Stromal cell of bone marrow (primary cell): Measurements from ENCODE around the gene RAPGEF4.
"Not testable (repeated sequence)": the region's sequence is repeated elsewhere in the genome, so short reads cannot be mapped to it uniquely, and the experiment has no call there.

Experiments used
- DNase-seq: peaks from one replicate; pipeline ENCODE4 v3.0.0-alpha.2; 2012; ENCODE audit warnings: low read depth

The RAPGEF4 gene

DNA sequence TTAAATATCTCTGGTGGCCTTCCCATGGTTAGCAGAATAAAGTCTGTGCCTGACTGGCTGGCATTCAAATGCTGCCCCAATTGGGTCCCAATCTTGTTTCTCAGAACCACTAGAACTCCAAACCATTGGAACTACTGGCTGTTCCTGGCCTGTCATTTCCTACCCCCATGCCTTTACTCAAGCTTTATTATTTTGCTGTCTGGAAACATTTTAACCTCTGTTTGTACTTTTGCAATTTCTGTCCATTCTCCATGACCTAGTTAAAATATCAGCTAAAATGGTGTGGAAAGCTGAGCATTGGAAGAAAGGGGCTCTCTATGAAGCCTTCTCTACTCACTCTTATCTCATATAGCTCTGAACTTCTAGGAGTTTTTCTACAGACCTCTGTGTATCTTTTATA lies 38.7 kb downstream of the RAPGEF4 start:
- no peak for DNase-seq

DNA sequence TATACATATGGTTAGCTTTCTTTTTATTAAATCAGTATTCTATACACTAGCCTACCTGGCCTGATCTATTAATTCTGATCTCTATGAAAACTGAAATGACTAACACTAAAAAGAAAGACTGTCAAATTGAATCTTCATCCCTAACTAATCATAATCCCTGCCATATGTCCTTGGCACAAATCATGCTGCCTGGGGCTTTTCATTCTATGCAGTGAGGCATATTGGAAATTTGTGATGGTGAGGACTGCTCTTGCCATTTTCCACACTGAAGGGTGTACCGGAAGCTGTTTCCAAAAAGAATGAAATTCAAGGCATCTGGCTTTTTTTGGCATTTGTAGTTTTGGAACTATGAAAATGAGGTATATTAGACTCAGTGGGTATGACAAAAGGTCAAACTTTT lies 39.7 kb downstream of the RAPGEF4 start:
- DNase-seq, result no peak

DNA sequence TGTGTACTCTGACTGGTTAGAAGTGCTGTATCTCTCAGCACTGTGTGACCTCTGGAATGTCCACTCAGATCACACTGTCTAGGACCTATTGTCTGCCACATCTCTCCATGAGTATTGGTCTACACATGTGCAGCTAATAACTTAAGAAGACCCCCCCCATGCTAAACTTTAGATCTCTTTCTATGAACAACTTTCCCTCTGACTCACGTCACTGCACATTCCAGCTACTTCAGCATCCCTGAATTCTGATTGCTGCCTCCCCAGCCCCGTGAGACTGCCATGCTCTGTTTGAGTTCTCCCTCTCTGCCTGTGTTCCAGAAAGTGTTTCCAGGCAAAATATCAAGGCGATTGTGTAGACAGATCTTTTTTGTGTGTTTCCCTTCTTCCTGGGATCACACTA lies 41.8 kb downstream of the RAPGEF4 start:
- no peak for DNase-seq

DNA sequence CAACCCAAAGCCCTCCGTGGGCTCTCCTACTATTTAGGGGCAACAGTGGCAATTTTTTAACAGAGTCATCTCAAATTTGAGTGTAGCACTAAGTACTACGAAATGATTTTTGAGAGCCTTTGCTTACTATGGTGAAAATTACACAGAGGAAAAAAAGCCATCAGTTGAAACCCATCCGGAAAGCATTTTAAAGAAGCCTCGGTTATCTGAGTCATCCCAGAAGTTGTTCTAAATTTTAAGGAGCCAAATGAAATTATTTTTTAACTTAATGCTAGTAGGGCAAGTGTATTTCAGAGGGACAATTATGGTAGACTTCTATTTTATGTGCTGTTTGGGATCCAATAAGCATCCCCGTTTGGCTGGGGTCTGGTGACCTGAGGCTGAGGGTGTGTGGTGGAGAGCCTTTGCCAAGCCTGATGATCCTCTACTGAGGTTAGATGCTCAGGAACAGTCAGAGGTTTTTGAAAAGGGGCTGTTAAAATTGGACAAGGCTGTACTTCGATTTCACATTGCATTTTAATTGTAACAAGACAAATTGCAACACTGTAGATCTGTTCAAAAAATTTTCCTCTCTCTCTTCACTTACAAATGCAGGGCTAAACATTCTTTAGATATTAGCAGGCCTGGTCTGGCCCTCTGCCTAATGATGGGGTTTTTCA lies 47.0 kb downstream of the RAPGEF4 start:
- DNase-seq, result no peak

DNA sequence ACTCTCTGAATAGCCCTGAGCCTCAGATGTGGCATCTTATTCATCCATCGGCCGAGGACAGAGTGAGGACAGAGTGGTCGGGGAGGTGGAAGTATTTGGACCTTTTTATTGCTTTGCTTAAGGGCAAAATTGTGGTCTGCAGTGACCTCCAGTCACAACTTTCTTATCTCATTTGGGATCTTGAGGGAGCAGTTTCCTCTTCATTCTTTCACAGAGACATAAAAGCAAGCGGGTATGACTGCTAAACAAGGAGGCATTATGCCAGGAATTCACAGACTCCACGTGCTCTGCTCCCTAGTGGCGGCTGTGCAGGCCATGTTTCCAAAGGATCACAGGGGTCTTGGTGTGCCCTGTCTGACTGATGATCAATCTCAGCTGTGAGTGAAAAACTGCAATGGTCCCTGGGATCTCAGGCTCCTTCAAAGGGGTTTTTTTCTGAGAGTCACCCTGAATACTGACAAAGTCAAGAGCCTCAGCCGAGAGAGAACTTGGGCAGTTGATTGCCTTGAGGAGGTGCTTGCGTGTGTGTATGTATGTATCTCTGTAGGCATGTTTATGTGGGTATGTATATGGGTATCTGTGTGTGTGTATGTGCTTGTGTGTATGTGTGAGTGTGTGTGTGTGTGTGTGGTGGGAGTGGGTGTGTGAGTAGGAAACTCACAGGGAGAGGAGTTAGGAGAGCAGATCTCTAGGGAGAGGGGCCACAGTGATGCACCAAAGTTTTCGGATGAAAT lies 47.7 kb downstream of the RAPGEF4 start:
- DNase-seq, result peak; percentile 80

DNA sequence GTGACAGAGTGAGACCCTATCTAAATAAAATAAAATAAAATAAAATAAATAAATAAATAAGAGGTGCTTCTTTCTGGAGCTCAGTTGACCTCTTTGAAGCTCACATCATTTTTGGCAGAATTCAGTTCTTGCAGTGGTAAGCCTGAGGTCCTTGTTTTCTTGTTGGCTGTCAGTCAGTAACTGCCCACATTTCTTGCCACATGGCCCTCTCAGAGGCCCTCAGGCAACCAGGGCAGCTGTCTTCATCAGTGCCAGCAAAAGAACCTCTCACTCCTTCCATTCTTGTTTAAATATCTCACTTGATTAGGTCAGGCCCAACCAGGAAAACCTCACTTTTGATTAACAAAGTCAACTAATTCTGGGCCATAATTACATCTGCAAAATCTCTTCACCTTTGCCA lies 53.2 kb downstream of the RAPGEF4 start:
- no peak for DNase-seq

DNA sequence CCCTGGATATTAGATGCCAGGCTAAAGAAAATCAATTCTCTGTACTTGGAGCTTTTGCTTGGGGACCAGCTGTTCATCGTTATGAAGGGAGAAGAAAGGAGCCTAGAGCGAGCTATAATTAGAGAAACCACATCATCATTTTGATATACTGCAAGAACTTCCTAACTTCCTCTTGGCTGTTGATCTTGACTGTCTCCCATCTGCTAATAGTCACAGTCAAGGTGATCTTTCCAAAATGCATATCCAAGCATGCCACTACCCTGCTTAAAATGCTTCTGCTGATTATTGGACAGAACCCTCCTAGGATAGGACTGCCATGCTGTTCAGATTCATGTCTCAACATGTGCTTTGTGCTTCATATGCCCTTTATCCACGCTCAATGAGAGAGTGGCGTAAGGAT lies 54.8 kb downstream of the RAPGEF4 start:
- no peak for DNase-seq

DNA sequence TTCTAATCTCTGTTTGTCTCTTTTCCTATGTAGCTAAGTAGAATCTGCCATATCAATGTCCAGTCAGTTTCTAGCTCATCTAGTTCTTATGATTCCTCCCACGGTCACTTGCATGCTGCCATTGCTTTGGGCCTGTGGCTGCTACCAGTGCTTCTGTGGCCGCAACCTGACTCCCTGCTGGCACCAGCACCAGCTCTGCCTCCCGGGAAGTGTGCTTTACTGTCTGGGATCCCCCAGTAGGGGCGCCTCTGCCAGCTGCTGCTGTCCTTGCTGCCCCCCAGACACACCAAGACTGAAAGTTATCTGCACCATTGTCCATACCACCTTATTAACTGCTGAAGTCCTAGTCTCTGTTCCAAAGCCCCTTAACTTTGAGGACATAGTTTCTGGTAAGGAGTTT lies 56.3 kb downstream of the RAPGEF4 start:
- DNase-seq, result no peak

DNA sequence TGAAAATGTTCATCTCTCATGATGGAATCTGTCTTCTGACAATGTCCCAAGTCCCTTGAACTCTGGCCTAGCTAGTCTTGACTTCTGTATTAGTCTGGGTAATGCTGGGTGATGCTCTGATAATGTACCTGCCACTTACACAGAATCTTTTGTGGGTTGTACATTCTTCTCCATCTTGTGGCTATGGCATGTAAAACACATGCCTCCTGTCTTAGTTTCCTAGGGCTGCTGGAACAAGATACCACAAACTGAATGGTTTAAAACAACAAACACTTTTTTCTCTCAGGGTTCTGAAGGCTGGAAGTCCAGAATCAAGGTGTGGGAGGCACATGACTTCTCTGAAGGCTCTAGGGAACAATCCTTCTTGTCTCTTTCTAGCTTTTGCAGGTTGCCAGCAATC lies 57.1 kb downstream of the RAPGEF4 start:
- no peak for DNase-seq

DNA sequence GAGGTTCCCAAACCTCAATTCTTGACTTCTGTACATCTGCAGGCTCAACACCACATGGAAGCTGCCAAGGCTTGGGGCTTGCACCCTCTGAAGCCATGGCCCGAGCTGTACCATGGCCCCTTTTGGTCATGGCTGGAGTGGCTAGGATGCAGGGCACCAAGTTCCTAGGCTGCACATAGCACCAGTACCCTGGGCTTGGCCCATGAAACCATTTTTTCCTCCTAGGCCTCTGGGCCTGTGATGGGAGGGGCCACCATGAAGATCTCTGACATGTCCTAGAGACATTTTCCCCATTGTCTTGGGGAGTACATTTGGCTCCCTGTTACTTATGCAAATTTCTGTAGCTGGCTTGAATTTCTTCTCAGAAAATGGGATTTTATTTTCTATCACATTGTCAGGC lies 67.7 kb downstream of the RAPGEF4 start:
- not testable (repeated sequence) for DNase-seq

DNA sequence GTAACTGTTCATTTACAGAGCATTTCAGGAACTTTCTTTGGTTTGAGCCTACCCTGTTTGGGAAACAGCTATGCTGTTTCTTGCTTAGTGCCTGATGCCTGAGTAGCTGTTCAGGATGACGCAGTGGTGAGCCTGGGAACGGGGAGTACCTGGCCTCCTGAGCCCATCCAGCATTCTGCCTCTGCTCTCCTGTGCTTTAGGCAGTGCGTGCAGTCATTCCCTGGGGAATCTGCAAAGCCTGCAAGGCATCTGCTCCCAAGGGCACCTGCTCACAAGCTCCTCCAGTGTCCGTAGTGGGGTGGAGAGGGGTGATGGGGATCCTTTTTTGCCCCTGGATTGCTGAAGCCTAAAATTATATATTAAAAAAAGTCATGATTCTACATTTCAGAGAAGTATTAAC lies 68.8 kb downstream of the RAPGEF4 start:
- no peak for DNase-seq

DNA sequence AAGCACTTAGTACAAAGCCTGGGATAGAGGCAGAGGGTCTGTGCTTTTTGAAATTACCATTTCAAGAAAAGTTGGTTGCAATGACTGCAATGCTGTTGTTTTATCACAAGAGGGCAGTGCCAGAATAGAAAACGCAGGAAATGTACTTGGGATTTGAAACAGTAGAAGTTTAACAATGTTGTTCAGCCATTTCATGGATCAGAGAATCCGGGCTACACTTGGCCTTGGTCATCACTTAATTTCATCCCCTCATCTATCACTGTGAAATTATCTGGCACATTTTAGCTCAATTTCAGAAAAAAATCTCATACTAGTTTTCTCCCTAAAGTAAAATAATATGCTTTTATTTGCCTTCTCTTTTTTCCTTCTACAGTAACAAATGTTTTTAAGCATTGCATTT lies 70.8 kb downstream of the RAPGEF4 start:
- DNase-seq, result no peak

DNA sequence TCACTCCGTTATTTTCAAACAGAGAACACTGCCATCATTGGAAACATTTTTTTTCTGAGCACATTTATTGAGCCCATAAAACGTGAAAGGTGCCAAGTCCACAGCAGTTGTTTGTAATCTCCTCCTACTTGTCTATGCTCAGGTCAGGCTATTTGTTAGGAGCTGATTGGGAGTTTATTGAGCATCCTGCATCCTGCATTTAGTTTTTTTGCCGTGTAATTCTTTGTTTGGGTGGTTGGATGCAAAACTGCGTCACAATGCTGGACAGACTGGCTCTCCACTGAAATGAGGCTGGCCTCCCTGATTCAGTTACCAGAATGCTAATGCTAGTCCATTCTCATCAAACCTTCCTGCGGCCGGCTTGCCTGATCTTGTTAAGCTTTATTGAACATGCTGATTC lies 71.4 kb downstream of the RAPGEF4 start:
- no peak for DNase-seq

DNA sequence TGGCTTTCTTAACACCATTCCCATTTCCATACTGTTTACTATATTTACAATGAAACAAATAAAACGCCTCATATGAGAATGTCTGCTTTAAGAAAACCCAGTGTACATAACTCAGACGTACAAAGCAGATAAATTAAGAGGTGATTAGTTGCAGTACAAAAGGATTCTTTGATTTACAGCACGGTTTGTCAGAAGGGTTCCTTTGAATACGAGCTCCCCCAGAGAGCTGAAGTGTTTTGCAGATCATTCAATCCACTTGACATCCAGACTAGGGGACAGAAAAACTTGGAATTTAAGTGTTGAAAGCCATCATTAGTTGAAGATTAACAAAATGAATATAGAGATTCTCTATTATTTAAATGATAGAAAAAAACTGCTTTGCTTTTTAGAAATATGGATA lies 72.5 kb downstream of the RAPGEF4 start:
- DNase-seq, result no peak

DNA sequence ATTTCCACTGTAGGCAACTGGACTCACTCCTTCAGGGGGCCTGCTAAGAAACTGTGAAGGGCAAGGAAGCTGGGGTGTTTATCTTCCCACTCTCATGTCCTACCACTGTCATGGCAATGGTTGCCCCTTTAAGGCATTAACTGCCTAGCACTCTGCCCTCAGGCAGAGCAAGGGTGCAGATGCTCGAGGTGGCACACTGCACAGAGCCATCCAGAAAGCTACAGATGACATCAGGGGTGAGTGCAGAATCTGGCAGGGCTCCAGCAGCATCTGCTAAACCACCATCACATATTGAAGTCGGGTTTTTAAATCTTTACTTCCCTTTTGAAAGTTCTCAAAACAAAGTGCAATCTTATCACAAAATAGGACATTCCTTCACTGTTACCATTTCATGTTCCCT lies 75.4 kb downstream of the RAPGEF4 start:
- DNase-seq, result no peak

DNA sequence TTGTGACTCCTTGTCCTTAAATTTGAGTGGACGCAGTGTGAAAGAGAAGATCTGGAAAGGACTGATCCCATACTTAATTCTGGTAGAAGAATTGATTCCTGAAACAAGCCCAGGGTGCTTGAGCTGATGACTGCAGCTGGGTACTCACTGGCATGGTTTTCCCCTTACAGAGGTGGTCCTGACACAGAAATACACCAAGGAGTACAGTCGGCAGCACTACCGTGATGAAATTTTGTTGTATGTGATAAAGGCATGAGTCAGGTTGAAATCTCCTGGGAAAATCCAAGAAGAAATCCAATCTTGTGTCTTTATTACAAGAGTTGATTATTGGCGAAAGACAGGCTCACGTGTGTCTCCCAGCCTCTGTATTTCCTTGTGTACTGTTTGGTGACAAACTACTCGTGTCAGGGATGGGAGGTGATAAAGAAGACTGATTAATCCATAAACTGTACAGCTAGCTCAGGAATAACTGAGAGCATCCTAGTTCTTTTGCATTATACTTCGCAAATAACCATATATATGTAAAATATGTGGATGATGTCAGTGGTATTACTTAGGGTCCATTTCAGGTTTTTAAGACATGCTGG lies 76.6 kb downstream of the RAPGEF4 start:
- no peak for DNase-seq

DNA sequence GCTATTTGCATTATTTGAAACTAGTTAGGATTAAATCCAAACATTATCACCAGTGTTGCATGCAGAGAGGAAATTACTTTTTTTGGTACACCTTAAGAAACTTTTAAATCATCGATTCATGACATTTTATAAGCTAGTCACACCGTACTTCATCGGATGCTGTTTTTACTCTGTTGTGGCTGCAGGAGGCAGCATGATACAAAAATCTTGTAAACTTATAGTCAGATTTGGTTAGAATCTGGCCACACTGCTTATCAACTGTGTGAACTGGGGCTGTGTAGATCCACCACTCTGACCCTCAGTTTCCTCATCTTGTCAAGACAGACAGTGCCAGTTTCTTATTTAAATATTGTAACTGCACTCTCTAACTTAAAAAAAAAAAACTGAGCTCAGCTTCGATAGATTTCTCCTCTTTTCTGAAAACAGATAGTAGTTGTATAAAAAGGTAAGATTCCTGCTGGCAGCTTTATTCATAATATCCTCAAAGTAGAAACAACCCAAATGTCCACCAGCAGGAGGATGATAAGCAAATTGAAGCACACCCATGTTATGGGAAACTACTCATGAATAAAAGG lies 77.8 kb downstream of the RAPGEF4 start:
- DNase-seq, result no peak

DNA sequence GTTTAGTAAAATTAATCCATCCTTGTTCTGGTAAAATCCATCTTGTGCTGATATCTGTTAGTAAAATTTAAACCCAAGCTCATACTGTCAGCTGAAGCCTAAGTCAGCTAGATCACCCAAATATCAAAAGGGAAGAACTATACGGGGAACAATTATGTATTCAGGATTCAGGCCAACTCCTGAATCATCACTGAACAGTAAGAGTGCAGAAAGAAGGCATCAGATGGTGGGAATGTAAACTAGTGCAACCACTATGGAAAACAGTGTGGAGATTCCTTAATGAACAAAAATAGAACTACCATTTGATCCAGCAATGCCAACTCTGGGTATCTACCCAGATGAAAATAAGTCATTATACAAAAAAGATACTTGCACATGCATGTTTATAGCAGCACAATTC lies 81.8 kb downstream of the RAPGEF4 start:
- DNase-seq, result no peak

DNA sequence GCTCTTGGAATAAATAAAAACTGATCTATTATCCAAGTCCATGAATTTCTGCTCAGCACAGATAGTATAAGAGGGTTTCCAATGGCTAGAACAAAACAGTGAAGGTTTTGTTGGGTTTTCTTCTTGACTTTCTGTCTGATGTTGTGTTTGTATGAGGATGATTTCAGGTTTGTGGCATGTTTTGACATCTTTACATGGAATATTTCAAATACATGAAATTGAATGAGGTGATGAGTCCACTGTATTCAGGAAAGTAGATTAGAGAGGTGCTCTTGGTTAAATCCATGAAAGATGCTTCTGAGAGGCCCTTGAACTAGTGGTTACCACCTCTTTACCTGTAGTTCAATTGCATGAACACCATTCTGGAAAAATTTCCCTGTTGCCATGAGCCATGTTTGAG lies 84.3 kb downstream of the RAPGEF4 start:
- DNase-seq, result no peak

DNA sequence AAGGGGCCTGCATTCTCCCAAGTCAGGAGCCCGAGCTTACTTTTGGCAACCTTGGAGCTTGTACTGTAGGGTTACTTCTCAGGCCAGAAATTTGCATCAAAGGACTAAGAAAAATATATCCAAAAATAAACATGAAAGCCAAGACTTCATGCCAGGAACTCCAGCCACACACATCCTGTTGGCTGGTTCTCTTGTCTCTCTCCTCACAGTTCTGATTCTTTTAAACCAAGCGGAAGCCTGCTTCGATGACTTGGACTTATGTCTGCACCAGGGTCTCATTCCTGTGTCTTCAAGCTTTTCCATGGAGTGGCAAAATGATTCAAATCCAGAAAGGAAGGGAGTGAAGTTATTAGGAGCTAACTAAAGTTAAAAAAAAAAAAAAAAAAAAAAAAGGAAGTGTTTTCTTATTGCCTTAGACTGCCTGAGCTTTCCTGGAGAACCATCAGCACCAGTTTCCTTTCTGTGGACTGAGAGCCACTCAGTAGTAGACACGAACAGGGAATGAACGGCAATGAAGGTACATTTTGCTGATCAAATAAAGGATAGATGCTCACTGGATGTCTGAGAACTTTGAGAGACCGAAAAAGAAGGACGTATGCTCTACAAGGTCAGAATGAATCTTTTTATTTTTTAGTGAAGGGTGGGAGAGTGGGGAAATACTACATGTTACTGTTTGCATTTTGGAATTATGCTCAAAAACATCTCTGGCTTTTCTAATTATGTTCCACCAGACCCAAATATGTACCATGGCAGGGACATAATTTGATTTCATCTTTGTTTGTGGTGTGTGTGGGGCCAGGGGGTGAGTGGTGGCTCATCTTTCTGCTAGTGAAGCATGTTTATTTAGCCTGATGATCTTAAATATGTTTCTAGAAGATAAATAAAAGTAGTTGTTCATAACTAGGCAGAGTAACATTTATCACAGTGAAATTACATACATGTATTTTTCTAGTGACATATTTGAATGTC lies 86.0 kb downstream of the RAPGEF4 start:
- DNase-seq, result no peak

DNA sequence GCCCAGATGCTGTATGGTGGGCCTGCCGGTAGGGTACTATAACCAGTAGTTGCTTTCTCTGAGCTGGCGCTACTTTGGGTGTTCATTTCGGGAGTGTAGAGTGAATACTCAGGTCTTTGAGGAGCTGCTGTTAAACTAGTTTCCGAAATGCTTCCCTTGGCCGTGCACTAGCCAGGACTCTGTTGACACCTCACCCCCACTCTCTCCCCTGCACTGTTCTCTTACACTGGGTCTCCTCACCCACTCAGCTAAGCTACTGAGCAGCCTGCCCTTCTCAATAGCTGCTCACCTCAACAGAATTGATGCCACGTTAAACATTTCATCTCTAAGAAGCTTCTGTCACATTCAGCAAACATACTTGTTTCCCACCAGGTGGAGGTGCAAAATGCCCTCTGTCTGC lies 86.9 kb downstream of the RAPGEF4 start:
- DNase-seq, result no peak

DNA sequence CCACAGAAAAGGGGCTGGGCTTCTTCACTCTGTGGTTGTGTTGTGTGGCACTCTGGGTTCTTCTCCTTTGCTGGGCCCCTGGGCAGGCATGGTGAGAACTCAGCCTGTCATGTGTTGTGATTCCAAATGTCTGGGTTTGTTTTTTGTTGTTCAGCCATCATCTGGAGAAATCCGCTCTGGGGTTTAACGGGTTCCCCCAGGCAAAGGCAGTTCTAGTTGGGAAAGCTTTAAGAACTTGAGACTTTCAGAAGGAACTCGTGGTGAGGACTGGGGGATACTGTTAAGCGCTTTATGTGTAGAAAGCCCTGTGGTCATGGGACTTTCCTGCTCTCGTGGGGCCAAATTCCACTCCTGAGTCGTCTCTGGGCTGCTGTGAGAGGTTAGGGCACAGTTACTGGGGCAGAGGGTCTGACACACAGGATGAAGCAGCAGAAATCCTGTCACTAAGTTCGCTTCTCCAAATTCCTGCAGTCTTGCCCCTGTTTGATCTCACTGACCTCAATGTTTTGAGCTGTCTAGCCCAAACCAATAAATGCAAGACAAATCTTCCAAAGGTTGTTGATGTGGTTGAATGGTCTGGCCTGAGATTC lies 87.7 kb downstream of the RAPGEF4 start:
- no peak for DNase-seq
